Measurements from ENCODE around the gene VMAC.

The VMAC gene

GRCh38 chr19:5940260-5941208 lies 35.9 kb downstream of the VMAC start:
- H3K27ac ChIP-seq (ENCODE audit: low read depth, low read length): no peak overlapping the region
- peaks cover 49% of the 10 kb centered on the region for H3K36me3 ChIP-seq (ENCODE audit: control insufficient read depth, low read length)
- H3K79me2 ChIP-seq (ENCODE audit: control insufficient read depth, low read length): peaks cover 58% of the 10 kb centered on the region
- H3K4me2 ChIP-seq (ENCODE audit: low read length): no peak overlapping the region
- H3K9me3 ChIP-seq (ENCODE audit: control insufficient read depth, insufficient read depth, low read length): no peaks in the 10 kb centered on the region
- no peak for TF ChIP-seq CTCF (IDR thresholded peaks at IDR 0.05; ENCODE audit: low read depth, low read length, poor library complexity, severe bottlenecking)
- H3F3A ChIP-seq (ENCODE audit: control insufficient read depth, insufficient read depth): no peaks in the 10 kb centered on the region
- H3K9me2 ChIP-seq (replicated peaks; ENCODE audit: control insufficient read depth, low read length): no peaks in the 10 kb centered on the region
- no peak overlapping the region for H3K4me3 ChIP-seq (ENCODE audit: low read length)
- H3K27me3 ChIP-seq (ENCODE audit: control insufficient read depth, low read length): no peaks in the 10 kb centered on the region
- H4K20me1 ChIP-seq (ENCODE audit: control insufficient read depth, insufficient read depth, low read depth, low read length): peaks cover 12% of the 10 kb centered on the region; the same call in 1 of the 2 replicates
- no peaks in the 10 kb centered on the region for H3K4me1 ChIP-seq (ENCODE audit: control insufficient read depth, low read length)

GRCh38 chr19:5941673-5942072 lies 37.0 kb downstream of the VMAC start:
- H4K20me1 ChIP-seq (ENCODE audit: control insufficient read depth, insufficient read depth, low read depth, low read length): peaks cover 12% of the 10 kb centered on the region; the same call in 1 of the 2 replicates
- peaks cover 65% of the 10 kb centered on the region for H3K79me2 ChIP-seq (ENCODE audit: control insufficient read depth, low read length)
- no peak overlapping the region for H3K4me2 ChIP-seq (ENCODE audit: low read length)
- H3K9me3 ChIP-seq (ENCODE audit: control insufficient read depth, insufficient read depth, low read length): no peaks in the 10 kb centered on the region
- H3K36me3 ChIP-seq (ENCODE audit: control insufficient read depth, low read length): peaks cover 49% of the 10 kb centered on the region
- no peak overlapping the region for H3K27ac ChIP-seq (ENCODE audit: low read depth, low read length)
- no peak overlapping the region for H3K4me3 ChIP-seq (ENCODE audit: low read length)
- no peaks in the 10 kb centered on the region for H3K27me3 ChIP-seq (ENCODE audit: control insufficient read depth, low read length)
- TF ChIP-seq CTCF (IDR thresholded peaks at IDR 0.05; ENCODE audit: low read depth, low read length, poor library complexity, severe bottlenecking): no peak
- TF ChIP-seq EZH2phosphoT487 (IDR thresholded peaks at IDR 0.05; ENCODE audit: borderline replicate concordance, low read length): no peak
- no peaks in the 10 kb centered on the region for H3F3A ChIP-seq (ENCODE audit: control insufficient read depth, insufficient read depth)
- no peaks in the 10 kb centered on the region for H3K4me1 ChIP-seq (ENCODE audit: control insufficient read depth, low read length)
- no peaks in the 10 kb centered on the region for H3K9me2 ChIP-seq (replicated peaks; ENCODE audit: control insufficient read depth, low read length)

GRCh38 chr19:5943045-5943444 lies 38.4 kb downstream of the VMAC start:
- no peaks in the 10 kb centered on the region for H3K9me3 ChIP-seq (ENCODE audit: control insufficient read depth, insufficient read depth, low read length)
- no peak for TF ChIP-seq CTCF (IDR thresholded peaks at IDR 0.05; ENCODE audit: low read depth, low read length, poor library complexity, severe bottlenecking)
- no peak for TF ChIP-seq EZH2phosphoT487 (IDR thresholded peaks at IDR 0.05; ENCODE audit: borderline replicate concordance, low read length)
- no peak overlapping the region for H3K4me3 ChIP-seq (ENCODE audit: low read length)
- H3K79me2 ChIP-seq (ENCODE audit: control insufficient read depth, low read length): peaks cover 67% of the 10 kb centered on the region
- no peaks in the 10 kb centered on the region for H3K27me3 ChIP-seq (ENCODE audit: control insufficient read depth, low read length)
- peaks cover 12% of the 10 kb centered on the region; the same call in 1 of the 2 replicates for H4K20me1 ChIP-seq (ENCODE audit: control insufficient read depth, insufficient read depth, low read depth, low read length)
- H3K27ac ChIP-seq (ENCODE audit: low read depth, low read length): no peak overlapping the region
- no peaks in the 10 kb centered on the region for H3F3A ChIP-seq (ENCODE audit: control insufficient read depth, insufficient read depth)
- H3K9me2 ChIP-seq (replicated peaks; ENCODE audit: control insufficient read depth, low read length): no peaks in the 10 kb centered on the region
- peaks cover 39% of the 10 kb centered on the region for H3K36me3 ChIP-seq (ENCODE audit: control insufficient read depth, low read length)
- H3K4me1 ChIP-seq (ENCODE audit: control insufficient read depth, low read length): no peaks in the 10 kb centered on the region
- no peak overlapping the region for H3K4me2 ChIP-seq (ENCODE audit: low read length)

Data from DOHH2 (cell line).